ENCODE measurements around the gene OR2T6. TPM values are rescaled to one million over a fixed set of nuclear protein-coding genes. Genes with fewer than 3 reads are reported as not detected.

OR2T6 gene
- polyA plus RNA-seq, 3 donors, result not detected

- 94% methylated on average over 2 of the region's 8 CpGs for WGBS (ENCODE audit: insufficient coverage)
- no peak overlapping the region for H2AFZ ChIP-seq (ENCODE audit: insufficient read depth, low read depth, low read length, poor library complexity, severe bottlenecking)
- H3K36me3 ChIP-seq (replicated peaks in 1 of 2; ENCODE audit: control insufficient read depth in 1 of 2, insufficient read depth in 2 of 2, low read length in 2 of 2), result no peaks in the 10 kb centered on the region
- H3K4me1 Mint-ChIP-seq, result no peaks in the 10 kb centered on the region
- H3K9me3 ChIP-seq (replicated peaks in 1 of 2; ENCODE audit: control insufficient read depth in 1 of 2, insufficient read depth in 1 of 2, low read length in 2 of 2), result peaks cover 11 to 24% of the 10 kb centered on the region in 2 donors
- intact Hi-C loops (cut with micrococcal nuclease), result no loop called here
- H3K36me3 Mint-ChIP-seq, result no peaks in the 10 kb centered on the region
- no peaks in the 10 kb centered on the region for H3K4me1 ChIP-seq (ENCODE audit: control insufficient read depth in 1 of 2, insufficient read depth in 2 of 2, low read length in 2 of 2)
- no peak overlapping the region for H3K9ac ChIP-seq (ENCODE audit: insufficient read depth, low read length, poor library complexity, severe bottlenecking)
- H3K27ac Mint-ChIP-seq, result peak overlapping the region in 1 of 7 donors; percentile 6
- H3K79me2 ChIP-seq (ENCODE audit: insufficient read depth, low read length), result no peaks in the 10 kb centered on the region
- H3K27ac ChIP-seq (ENCODE audit: low read depth in 1 of 2, low read length in 2 of 2), result no peak overlapping the region
- no peak for DNase-seq
- no peak overlapping the region for H3K4me3 Mint-ChIP-seq
- H3K4me3 ChIP-seq (replicated peaks in 1 of 3; ENCODE audit: low read depth in 2 of 3, low read length in 3 of 3), result no peak overlapping the region
- no peak overlapping the region for H3K4me2 ChIP-seq (replicated peaks; ENCODE audit: extremely low read depth, low read length, poor library complexity, severe bottlenecking)
- H4K20me1 ChIP-seq (ENCODE audit: insufficient read depth, low read length), result no peaks in the 10 kb centered on the region
- H3K9me3 Mint-ChIP-seq, result peaks cover 2 to 19% (median 11%) of the 10 kb centered on the region in 7 donors
- H3K27me3 ChIP-seq (ENCODE audit: control insufficient read depth in 2 of 2, insufficient read depth in 2 of 2, low read length in 2 of 2), result no peaks in the 10 kb centered on the region
- TF ChIP-seq CTCF (IDR thresholded peaks at IDR 0.05), result no peak
- no peaks in the 10 kb centered on the region for H3K27me3 Mint-ChIP-seq (ENCODE audit: low read depth in 3 of 3)
These were observed 31.5 kb downstream of the OR2T6 start for GRCh38 chr1:248406721-248407692.

GRCh38 chr1:248416226-248416625 lies 40.7 kb downstream of the OR2T6 start:
- Mint-ChIP-seq H3K36me3 (no peaks in the 10 kb centered on the region), H3K27ac (no peak overlapping the region), H3K27me3 (ENCODE audit: low read depth in 3 of 3) (no peaks in the 10 kb centered on the region), H3K9me3 (peaks cover 7 to 29% (median 17%) of the 10 kb centered on the region in 7 donors), H3K4me1 (no peaks in the 10 kb centered on the region), H3K4me3 (no peak overlapping the region)
- Histone ChIP-seq H3K4me2 (replicated peaks; ENCODE audit: extremely low read depth, low read length, poor library complexity, severe bottlenecking) (no peak overlapping the region), H3K4me1 (ENCODE audit: control insufficient read depth in 1 of 2, insufficient read depth in 2 of 2, low read length in 2 of 2) (no peaks in the 10 kb centered on the region), H3K27me3 (ENCODE audit: control insufficient read depth in 2 of 2, insufficient read depth in 2 of 2, low read length in 2 of 2) (no peaks in the 10 kb centered on the region), H3K27ac (ENCODE audit: low read depth in 1 of 2, low read length in 2 of 2) (no peak overlapping the region), H4K20me1 (ENCODE audit: insufficient read depth, low read length) (no peaks in the 10 kb centered on the region), H3K36me3 (replicated peaks in 1 of 2; ENCODE audit: control insufficient read depth in 1 of 2, insufficient read depth in 2 of 2, low read length in 2 of 2) (no peaks in the 10 kb centered on the region), H3K9ac (ENCODE audit: insufficient read depth, low read length, poor library complexity, severe bottlenecking) (no peak overlapping the region), H2AFZ (ENCODE audit: insufficient read depth, low read depth, low read length, poor library complexity, severe bottlenecking) (no peak overlapping the region), H3K4me3 (replicated peaks in 1 of 3; ENCODE audit: low read depth in 2 of 3, low read length in 3 of 3) (no peak overlapping the region), H3K9me3 (replicated peaks in 1 of 2; ENCODE audit: control insufficient read depth in 1 of 2, insufficient read depth in 1 of 2, low read length in 2 of 2) (peaks cover 21 to 27% of the 10 kb centered on the region in 2 donors), H3K79me2 (ENCODE audit: insufficient read depth, low read length) (no peaks in the 10 kb centered on the region)
- DNase-seq, result no peak
- TF ChIP-seq CTCF (IDR thresholded peaks at IDR 0.05), result no peak
- intact Hi-C loops (cut with micrococcal nuclease), result no loop called here
- 80% methylated on average over 1 of the region's 3 CpGs for WGBS (ENCODE audit: insufficient coverage)

Data from CD14-positive monocyte (primary cell).